ENCODE measurements around the gene BPGM.

GRCh38 chr7:134727711-134728110 is 81.1 kb downstream of the BPGM start:
- TF ChIP-seq CTCF (IDR thresholded peaks at IDR 0.05), result no peak
- TF ChIP-seq POLR2A (IDR thresholded peaks at IDR 0.05), result no peak

All from heart left ventricle (tissue), 13 donors.